Suppressor macrophage (primary cell): ENCODE data around the gene TSPOAP1.

Source experiments
- DNase-seq, 4 experiments: peaks; one replicate each; pipeline ENCODE4 v3.0.0-alpha.2; 2020 to 2022
- total RNA-seq, 17 experiments: gene quantifications; one replicate each; lab custom pipeline; 2026; ENCODE audit warnings: mixed read lengths in 6 of 17, inconsistent platforms in 3 of 17; lab: John Stamatoyannopoulos, UW

TSPOAP1 gene, protein sequence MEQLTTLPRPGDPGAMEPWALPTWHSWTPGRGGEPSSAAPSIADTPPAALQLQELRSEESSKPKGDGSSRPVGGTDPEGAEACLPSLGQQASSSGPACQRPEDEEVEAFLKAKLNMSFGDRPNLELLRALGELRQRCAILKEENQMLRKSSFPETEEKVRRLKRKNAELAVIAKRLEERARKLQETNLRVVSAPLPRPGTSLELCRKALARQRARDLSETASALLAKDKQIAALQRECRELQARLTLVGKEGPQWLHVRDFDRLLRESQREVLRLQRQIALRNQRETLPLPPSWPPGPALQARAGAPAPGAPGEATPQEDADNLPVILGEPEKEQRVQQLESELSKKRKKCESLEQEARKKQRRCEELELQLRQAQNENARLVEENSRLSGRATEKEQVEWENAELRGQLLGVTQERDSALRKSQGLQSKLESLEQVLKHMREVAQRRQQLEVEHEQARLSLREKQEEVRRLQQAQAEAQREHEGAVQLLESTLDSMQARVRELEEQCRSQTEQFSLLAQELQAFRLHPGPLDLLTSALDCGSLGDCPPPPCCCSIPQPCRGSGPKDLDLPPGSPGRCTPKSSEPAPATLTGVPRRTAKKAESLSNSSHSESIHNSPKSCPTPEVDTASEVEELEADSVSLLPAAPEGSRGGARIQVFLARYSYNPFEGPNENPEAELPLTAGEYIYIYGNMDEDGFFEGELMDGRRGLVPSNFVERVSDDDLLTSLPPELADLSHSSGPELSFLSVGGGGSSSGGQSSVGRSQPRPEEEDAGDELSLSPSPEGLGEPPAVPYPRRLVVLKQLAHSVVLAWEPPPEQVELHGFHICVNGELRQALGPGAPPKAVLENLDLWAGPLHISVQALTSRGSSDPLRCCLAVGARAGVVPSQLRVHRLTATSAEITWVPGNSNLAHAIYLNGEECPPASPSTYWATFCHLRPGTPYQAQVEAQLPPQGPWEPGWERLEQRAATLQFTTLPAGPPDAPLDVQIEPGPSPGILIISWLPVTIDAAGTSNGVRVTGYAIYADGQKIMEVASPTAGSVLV (N-terminal part only)
- 1.7 to 24.7 (median 7.2) reads per million in 17 experiments for total RNA-seq

DNA sequence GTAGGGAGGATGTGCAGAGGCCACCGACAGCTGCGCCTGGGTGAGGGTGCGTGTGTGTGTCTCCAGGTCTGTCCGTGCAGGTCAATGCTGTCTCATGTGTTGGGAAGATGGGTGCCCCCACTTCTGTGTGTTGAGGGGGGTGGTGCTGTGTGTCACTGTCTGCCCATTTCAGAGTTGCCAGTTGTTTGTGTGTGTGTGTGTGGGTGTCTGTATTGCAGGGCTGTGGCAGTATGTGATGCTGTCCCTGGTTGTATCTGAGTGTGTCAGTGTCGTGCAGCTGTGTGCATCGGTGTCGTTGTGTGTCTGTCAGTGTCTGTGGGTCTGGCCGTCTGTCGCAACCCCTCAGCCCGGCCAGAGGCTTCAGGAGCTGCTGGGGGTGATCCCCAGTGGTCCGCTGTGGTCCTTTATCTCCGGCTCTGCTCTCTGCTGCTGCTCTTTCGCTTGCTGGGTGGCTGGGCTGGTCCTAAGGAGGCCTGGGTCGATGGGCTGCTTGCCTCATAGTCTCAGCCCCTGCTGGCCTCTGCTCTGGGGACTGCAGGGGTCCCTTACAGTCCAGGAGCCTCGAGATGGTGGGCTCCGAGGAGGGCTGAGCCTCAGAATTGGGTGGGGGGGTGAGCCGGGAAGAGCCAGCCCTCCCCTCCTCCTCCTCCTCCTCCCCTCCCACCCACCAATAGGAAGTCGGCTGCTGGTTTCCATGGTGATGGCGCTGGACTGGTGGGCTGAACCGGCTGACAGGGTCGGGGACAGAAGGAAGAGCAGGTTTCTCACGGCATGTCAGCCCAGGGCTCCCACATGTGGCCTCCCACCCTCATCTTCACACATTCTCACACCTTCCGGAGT, at the start of gene TSPOAP1:
Gene TSPOAP1, minus strand, starts transcription at position 601 of the 840 bp plus-strand sequence. CDS start 875 bp downstream, outside the sequence.
- DNase-seq, result peak; percentile 84 to 90 (median 86)

DNA sequence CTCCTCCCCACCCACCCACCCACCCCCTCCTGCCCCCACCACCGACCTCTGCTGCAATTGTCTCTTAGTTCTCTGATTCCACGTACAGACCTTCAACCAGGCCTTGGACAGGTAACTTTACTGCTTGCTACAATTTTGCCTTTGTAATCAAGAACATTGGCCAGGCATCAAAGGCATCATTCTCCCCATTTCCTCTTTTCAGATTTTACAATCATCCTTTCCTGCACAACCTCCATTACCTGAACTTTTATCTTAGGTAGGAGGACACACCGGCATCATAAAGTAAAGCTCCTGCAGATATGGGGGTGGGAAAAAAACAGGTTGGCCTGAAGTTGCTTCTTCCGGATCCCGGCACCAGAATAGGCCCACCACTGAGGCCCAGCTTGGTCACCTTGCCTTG, 49.1 kb upstream of the TSPOAP1 start:
- no peak for DNase-seq

DNA sequence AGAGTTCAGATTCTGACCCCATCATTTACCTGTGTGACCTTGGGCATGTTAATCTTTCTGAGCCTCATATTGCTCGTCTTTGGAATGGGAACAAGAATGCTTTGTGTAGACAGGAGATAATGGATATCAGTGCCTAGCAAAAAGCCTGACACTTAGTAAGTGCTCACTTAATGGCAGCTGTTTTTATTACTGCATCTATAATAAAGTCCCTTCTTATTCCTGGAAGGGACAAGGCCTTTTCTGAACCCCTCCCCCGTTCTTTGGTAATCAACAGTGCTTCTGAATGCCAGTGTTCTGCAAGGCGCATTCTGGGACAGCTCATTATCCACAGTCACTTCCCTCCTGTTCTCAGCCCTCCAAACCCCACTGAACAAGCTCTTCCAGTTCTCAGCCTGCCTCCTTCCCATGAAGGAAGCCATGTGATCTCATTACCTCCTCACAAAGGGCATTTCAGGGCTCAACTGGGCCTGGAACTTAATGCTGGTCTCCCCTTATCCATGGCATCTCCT, 48.6 kb upstream of the TSPOAP1 start:
- peak; percentile 40 to 69 (median 59) for DNase-seq

DNA sequence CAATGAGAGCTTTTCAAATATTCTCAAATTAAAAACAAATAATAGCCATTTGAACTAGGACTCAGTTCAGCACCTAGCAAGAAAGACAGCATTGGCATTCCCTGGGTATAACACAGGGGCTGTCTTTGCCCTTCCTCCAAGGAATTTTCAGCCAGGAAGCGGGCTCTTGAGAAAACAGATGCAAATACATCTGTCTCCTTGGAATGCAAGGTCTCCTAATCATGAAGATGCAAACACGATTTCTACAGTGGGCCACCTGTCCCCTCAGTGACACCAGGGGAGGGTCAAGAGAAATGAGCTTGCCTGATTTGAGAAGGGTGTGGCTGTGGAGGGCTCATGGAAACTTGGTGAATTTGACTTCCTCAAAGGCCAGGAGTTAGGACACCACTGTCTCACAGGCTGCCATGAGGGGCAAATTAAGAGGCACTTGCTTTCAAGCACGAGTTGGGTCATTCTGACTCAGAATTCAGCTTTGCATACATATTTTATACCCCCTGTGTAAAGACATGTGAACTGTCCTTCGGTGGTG, 47.9 kb upstream of the TSPOAP1 start:
- DNase-seq, result peak; percentile 64 to 82 (median 72)

DNA sequence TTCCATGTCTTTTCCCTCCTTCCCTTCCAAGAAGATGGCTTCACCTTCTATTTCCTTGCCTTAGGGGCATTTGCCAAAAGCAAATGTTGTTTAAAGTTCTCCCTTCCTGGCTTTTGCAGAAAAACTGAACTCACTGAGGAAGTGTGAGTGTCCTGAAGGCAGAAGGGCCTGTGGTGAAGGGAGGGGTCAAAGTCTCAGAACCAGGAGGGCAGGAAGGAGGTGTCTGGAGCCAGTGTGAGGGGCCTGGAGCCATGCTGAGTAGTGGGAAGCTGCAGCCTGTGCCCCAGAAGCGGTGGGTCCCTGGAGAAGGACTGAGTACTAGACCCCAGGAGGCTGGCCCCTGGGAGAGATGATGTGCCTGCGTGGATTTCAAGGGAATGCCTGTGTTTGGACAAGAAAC, 47.2 kb upstream of the TSPOAP1 start:
- DNase-seq, result peak in 3 of 4 experiments; percentile 22 to 42 (median 37)

DNA sequence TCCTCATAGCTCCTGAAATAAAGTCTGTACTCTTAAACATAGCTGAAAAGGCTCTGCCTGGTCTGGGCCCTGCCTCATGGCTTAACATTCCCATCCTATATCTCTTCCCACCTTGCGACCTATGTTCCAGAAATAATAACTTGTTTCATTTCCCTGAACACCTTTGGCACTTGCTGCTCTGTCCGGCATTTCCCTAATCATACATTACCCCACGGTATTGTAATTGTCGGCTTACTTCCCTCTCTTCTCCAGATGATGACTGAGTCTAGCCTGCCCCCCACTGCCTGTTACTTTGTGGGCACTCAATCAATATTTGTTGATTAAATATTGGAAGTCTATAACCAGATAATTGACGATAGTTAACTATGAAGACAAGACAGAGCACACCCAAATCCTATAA, 46.7 kb upstream of the TSPOAP1 start:
- peak; percentile 21 to 48 (median 30) for DNase-seq

DNA sequence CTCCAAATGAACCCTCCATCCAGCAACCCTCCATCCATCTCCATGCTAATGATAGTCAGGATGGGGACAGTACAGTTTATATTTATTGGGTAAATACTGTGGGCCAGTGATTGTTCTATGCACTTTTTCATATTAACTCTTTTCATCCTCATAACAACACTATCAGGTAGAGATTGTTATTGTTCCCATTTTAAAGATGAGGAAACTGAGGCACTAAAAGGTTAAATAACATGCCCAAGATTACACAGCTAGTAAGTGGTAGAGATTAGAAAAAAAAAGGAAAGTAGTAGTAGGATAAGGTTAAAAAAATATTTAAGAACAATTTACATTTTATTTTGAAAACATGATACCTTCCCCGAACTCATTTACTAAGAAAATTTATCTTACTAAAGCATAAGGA, 45.3 kb upstream of the TSPOAP1 start:
- DNase-seq, result no peak

DNA sequence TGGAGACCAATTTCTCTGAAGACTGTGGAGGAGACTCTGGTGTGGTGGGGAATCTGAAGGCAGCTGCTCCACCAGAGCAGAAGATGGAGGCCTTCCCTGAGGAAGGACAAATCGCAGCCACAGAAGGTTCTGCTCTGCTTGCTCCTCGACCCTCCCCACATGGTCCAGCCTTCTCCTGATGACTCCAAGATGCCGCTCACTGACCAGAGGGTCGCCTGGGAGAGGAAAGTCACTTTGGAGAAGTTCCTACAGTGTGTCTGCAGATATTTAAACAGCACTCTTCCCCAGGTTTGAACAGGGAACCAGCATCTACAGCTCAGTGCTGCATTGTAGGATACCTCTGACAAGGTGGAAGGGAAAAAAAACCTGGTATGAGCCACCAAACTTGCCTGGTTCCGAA, 44.4 kb upstream of the TSPOAP1 start:
- no peak for DNase-seq

DNA sequence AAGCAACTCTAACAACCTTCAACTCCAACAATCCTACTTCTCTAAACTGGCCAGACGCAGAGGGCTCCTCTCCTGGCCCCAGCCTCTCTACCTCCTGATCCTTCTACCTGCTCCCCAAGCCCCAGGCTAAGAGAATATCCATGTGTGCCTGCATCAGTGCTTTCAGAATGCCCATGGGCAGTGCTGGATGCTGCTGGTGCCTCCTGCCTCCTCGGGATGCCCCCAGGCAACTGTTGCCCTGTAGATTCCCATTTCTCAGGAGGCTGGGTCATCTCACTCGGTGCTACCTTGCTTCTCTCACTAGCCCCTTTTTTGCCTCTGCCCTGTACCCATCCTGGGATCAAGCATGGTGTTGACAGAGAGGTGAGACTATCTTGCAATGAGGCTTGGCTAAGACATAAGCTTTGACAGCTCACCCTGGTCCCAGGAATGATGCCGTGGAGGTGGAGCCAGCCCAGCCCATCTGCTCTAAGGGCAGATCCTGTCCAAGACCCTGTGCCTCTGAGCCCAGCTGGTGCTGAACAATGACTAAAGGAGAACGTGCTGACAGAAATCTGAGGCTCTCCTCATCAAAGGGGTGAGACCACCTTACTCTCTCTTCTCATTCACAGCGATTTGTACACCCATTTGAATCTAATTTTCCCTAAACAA, 42.8 kb upstream of the TSPOAP1 start:
- DNase-seq, result no peak

DNA sequence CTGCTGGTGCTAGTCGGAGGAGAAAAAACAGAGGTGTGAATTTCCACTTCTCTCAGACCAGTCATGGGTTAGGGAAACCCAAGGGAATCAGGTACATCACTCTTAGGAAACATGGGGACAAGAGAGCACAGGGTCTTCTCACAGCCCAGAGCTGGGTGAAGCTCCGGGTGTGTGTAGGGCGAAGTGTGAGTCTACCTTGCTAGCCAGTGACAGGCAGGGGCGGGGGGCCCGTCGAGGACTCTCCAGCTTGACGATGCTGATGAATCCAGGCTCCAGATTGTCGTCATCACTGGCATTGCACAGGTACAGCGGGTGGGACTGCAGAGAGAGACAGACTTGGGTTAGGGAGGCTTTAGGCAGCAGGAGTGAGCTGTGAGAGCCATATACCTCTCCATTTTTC, 42.1 kb upstream of the TSPOAP1 start:
- no peak for DNase-seq

DNA sequence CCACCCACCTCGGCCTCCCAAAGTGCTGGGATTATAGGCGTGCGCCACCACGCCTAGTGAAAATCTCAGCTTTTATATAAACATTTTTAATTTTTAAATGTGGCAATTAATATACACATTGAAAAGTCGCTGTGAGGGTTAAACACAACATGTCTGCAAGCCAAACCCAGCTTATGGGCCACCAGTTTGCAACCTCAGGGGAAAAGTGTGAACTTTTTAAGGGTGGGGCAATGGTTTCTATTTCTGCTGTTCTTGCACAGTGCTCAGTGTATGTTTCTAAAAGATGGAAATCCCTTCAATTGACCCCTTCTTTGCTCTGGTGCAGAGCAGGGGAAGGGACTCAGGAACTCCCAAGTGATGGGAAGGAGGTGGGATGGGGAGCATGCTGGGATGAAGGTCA, 41.7 kb upstream of the TSPOAP1 start:
- no peak for DNase-seq

DNA sequence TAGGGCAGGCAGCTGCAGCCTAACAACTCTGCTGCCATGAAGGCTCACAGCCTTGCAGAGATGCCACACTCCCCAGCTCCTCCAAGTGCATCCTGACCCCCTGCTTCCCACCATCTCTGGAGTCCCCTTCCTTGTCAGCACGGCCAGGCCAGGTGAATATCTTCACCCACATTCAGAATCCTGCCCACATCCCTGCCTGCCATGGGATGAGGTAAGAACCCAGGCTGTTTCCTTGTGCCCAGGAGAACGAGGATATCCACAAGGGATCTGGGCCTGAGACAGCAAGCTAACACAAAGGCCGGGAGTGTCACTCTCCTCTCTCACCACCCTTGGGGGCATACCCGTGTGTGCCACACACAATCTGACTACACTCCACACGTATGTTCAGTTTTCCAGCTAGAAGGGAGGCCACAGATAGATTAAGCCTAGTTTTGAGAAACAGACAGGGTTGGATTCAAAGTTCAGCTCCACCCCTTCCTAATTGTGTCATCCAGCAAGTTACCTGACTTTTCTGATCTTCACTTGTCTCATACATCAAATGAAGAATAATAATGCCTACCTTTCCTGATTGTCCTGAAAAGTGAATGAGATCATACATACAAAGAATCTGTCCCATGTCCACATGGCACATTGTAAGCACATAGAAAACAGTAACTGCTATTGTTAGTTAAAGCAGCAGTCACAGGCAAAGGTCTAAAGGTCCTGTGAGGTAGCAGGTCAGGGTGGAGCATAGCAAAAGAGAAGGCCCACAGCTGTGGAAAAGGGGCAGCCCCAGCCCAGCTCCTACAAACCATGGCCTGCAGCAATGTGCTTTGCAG, 40.8 kb upstream of the TSPOAP1 start:
- no peak for DNase-seq

DNA sequence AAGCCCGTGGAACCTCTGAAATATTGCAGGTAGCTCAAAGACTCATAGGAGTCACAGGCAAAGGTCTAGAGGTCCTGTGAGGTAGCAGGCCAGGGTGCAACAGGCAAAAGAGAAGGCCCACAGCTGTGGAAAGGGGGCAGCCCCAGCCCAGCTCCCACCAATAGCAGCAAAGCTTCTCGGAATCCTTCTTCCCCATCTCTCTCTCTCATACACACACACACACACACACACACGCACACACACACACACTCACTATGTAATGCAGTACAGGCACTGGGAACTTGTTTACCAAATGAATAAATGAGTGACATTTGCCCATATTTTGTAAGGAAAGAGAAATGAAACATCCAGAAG, 40.2 kb upstream of the TSPOAP1 start:
- DNase-seq, result peak in 2 of 4 experiments; percentile 18 to 22

DNA sequence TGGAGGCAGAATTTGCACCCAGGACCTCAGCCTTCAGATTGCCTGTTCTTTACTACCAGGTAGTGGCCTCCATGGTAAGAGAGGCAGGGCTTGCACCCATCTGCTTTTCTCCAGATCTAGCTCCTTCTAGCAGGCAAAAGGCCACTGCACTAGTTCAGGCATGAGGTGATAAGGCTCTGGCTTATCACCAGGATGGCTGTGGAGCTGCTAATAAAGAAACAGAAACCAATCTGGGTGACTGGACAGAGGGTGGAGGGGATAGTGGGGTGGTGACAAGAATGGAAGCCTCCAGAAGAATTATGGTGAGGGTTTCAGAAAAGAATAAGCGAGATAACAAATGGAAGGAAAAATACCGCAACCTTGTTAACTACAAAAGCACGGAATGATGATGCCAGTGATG, 38.9 kb upstream of the TSPOAP1 start:
- DNase-seq, result no peak

DNA sequence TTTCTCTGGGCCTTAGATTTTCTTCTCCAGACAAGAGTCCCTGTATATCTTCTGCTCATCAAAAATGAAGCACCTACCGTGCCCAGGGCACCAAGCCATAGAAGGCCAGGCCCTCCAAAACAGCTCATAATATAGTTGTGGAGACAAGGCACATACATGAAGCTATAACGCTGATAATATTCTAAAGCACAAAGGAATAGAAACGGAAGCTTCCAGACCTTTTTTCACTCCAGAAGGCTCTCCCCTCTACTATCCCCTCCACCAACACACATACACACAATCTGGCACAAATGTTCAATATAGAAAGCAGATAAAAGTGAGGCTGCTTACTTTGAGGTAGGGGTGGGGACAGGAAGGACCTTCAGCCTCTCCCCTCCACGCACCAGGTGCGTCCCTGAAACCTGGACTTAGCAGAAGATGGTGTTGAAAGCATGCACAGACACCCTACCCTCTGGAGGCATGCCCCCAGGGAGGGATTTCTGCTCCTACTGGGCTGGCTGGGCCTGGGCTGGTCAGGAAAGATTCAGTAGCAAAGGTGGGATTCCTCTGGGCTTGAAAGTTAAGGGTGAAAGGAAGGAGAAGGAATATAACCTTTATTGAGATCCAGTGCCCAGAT, 37.5 kb upstream of the TSPOAP1 start:
- DNase-seq, result no peak

DNA sequence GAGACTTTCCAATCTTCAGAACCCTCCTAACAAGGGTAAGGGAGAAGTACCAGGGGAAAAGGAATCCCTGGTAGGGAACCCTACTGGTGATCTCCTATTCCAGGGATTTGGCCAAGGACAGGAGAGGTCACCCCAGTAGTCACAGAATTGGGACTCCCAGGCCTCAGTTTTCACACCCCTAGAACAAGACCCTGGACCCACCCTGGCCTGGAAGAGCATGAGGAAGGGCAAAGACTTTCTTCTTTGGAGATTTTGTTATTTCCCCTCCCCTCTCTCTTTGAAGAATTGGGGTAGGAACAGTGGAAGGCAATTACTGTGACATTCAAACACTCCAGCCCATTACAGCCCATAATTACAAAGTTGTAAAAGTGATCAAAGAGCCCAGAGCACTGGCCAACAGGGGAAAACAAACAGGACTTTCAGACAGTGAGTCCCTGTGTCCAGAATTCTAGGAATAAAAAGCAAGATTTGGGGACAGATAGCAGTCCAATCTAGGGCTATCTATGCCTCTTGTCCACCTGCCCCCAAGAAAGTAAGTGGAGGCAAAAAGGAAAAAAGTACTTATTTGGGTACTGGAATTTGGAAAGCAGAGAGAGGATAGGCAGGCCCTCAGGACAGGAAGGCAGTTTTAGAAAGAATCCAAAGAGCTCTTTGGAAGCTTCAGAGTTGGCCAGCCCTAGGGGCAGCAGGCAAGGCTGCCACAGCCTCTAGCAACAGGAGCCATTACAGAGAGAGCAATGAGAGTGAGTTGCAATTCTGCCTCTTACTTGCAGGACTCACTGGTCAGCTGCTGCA, 36.8 kb upstream of the TSPOAP1 start:
- no peak for DNase-seq

DNA sequence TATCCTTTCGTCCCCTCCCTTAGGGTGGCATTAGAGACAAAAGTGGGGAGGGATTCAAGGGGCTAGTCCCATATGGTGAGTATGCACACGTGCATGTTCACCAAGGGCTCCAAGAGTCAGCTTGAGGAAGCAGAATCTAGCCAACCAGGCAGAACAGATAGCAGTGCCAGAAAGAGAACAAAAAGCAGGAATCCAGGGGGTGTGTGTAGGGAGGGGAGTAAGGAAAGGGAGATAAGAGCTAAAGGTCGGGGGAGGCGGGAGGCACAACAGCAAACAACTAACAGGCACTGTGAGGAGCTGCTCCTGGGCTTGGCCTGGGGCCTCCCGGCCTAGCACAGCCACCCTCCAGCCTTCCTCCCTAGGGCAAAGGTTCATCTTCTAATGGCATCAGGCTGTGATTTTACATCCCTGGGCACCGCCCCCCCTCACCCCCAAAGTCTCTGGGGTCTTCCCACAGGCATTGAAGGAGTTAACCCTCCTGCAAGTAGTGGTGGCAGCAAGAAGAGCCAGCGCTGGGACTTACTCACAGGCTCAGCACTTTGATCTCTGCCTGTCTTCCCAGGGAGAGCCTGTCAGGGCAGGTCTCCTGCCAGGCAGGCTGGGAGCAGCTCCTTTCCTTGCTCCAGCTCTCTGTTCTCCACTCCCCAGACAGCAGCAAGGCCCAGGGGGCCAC, 35.8 kb upstream of the TSPOAP1 start:
- DNase-seq, result no peak

DNA sequence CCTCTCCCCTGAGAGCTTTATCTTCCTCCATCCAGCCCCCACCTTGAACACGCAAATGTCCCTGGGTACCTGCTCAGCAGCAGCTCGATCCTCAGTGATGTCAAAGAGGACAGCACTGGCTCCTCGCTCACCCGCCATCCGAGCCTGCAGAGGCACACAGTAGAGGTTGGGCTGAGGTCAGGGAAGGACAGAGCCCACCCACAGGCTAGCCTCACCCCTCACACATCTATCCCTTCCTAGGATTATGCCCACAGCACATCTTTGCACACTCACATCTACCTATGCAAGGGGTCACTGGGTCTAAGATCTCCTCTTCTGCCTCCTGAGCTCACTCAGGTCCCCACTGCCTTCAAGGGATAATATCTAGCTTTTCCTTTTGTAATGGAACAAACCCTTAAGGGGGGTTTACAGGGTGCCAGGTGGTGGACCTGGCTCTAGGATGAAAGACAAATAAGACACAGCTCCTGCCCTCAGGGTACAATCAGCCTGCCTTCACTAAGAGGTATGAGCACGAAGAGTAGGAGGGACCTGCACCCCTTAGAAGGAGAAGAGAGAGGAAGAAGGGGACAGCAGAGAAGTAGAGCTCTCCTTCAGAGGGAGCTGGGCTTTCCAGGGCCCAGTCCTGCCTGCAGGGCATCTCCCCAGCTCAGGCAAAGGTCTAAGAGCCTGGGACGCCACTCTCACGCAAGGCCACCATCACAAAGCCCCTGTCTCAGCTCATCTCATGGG, 35.0 kb upstream of the TSPOAP1 start:
- no peak for DNase-seq
